Putamen (tissue), 1 donor: ENCODE results near the gene TMEM18.
"Not testable (repeated sequence)": the region's sequence is repeated elsewhere in the genome, so short reads cannot be mapped to it uniquely, and the experiment has no call there.

Experiments used
- DNase-seq: peaks from one replicate; pipeline ENCODE4 v3.0.0-alpha.2; 2016; ENCODE audit warnings: low spot score

Gene TMEM18

GRCh38 chr2:693606-694005 lies 16.4 kb upstream of the TMEM18 start:
- DNase-seq: no peak

- peak; percentile 29 for DNase-seq
Measured at GRCh38 chr2:692767-693166, 15.6 kb upstream of the TMEM18 start.

- no peak for DNase-seq
Measured at GRCh38 chr2:691821-692761, 14.9 kb upstream of the TMEM18 start.

- no peak for DNase-seq
Measured at GRCh38 chr2:690799-691198, 13.6 kb upstream of the TMEM18 start.

GRCh38 chr2:689877-690510 lies 12.8 kb upstream of the TMEM18 start:
- DNase-seq: no peak

GRCh38 chr2:689237-689636 lies 12.0 kb upstream of the TMEM18 start:
- DNase-seq: no peak

GRCh38 chr2:688504-689076 lies 11.4 kb upstream of the TMEM18 start:
- no peak for DNase-seq

- DNase-seq: no peak
Measured at GRCh38 chr2:685421-685820, 8.2 kb upstream of the TMEM18 start.

GRCh38 chr2:684913-685312 lies 7.7 kb upstream of the TMEM18 start:
- DNase-seq: not testable (repeated sequence)

GRCh38 chr2:682226-682625 lies 5.0 kb upstream of the TMEM18 start:
- DNase-seq: no peak

- DNase-seq: no peak
Measured at GRCh38 chr2:681312-681711, 4.1 kb upstream of the TMEM18 start.

- no peak for DNase-seq
Measured at GRCh38 chr2:680496-680895, 3.3 kb upstream of the TMEM18 start.

- DNase-seq: no peak
Measured at GRCh38 chr2:678964-679363, 1.8 kb upstream of the TMEM18 start.

GRCh38 chr2:677959-678550 lies 849 bp upstream of the TMEM18 start:
- DNase-seq: no peak

GRCh38 chr2:676647-677055 lies 555 bp downstream of the TMEM18 start:
- DNase-seq: peak; percentile 99

- no peak for DNase-seq
Measured at GRCh38 chr2:675982-676646, 1.1 kb downstream of the TMEM18 start.

GRCh38 chr2:675460-675859 lies 1.7 kb downstream of the TMEM18 start:
- no peak for DNase-seq

- DNase-seq: no peak
Measured at GRCh38 chr2:675051-675450, 2.2 kb downstream of the TMEM18 start.

- no peak for DNase-seq
Measured at GRCh38 chr2:674321-674985, 2.8 kb downstream of the TMEM18 start.

GRCh38 chr2:673615-674320 lies 3.4 kb downstream of the TMEM18 start:
- no peak for DNase-seq

- no peak for DNase-seq
Measured at GRCh38 chr2:673016-673415, 4.2 kb downstream of the TMEM18 start.
